Bone marrow (tissue), 2 donors: ENCODE measurements around the gene CABLES1.
"Not testable (repeated sequence)": the region's sequence is repeated elsewhere in the genome, so short reads cannot be mapped to it uniquely, and the experiment has no call there.

Source experiments
- DNase-seq, 2 donors: peaks; one replicate each; lab custom pipeline; 2025; lab: John Stamatoyannopoulos, UW

Gene CABLES1

GRCh38 chr18:23141104-23141999 lies 6.1 kb downstream of the CABLES1 start:
- no peak for DNase-seq

DNA sequence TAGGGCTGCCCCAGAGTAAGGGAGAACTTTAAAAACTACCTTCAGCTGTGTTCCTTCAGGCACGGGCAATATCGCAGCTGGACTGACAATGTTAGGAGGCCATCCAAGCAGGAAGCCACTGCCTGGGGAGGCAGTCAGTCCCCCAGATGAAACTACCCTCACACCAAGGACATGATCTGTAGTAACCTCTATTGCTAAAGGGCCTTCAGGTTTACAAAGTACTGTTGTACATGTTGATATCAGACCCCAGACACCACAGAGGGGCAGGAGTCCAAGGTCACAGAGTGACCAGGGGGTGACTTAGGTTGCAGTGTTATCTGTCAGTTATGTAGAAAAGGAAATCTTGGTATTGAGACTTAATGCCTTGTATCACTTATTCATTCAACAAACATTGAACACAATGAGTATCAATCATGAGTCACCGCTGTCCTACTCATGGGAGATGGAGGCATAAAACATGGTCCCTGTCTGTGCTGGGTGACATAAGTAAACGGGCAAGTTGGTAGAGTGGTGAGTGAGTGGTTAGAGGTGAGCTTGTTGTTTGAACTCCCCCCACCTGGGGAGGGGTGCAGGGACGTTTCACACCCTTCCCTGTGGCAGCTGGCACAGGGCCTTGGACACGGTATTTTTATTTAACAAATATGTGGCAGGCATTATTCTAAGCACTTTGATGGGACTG lies 7.1 kb downstream of the CABLES1 start:
- no peak for DNase-seq

DNA sequence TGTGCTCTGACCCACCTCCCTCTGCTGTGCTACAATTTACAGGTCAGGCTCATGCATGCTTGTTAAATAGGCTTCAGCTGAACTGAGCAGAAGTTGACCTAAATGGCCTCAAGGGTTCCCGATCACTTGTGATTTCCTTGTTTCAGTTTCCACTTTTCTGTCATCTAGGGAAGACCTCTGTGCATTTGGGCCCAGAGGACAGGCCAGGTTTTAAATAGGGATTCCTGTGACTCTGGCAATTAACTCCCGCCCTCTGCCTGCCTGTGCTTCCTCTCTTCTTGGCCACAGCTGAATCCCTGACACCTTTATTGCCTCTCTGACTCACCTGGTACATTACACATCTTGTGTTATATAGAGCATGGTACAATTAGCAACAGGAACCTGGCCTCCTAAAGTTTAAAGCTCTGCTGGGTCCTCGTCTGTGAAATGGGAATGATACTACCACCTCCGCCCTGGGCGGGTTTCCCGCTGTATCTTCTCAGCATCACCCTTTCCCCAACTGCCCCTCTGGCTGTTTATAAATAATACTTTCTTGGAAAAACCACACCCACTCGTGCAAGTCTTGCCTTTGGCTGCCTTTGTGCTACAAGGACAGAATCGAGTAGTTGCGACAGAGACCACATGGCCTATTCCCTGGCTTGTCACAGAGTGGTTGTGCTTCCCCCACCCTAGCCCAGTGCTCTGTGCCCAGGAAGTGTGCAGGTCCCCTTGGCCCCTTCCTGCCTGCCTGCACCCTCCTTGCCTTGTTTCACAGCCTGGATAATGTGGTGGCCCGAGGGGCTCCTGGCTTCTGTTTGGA lies 7.9 kb downstream of the CABLES1 start:
- DNase-seq, result peak in 1 of 2 donors; percentile 10

DNA sequence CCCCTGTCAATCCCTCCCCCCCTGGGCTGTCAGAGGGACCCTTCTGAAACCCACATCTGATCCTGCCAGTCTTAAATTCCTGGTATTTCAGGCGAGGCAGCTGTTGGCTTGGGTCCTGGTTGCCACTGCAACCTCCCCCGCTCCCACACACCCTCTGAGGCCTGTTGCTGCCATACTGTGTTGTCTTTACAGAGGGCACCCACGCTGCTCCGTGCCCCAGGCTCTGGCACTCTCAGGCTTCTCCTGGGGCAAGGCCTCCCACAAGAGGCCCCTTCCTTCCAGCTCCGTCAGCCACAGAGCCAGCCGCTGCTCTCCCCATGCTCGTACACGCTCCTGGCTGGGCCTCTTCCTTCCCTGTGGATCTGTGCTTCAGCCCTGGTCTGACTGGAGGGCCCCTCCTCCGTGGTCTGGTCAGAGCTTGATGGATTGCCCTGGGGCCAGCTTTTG lies 8.6 kb downstream of the CABLES1 start:
- DNase-seq, result peak in 1 of 2 donors; percentile 7

DNA sequence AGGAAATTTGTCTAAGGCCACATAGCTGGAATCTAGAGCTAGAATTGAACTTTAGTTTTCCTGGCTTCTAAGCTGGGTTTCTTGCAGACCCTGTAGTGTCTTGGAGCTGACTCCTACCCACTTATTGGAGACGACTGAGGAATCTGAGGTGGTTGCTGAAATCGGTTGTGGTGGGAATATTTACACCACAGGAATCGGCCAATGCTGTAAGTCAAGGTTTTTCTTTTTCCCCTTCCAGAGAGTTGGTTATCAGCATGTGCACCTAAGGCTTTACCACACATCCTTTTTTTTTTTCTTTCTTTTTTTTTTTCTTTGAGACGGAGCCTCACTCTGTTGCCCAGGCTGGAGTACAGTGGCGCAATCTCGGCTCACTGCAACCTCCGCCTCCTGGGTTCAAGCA lies 9.4 kb downstream of the CABLES1 start:
- DNase-seq, result no peak

- no peak for DNase-seq
Observed at GRCh38 chr18:23145621-23146020, 10.3 kb downstream of the CABLES1 start.

- no peak for DNase-seq
Observed at GRCh38 chr18:23146861-23147469, 11.7 kb downstream of the CABLES1 start.

- no peak for DNase-seq
Observed at GRCh38 chr18:23148382-23148781, 13.1 kb downstream of the CABLES1 start.

GRCh38 chr18:23149570-23149969 lies 14.3 kb downstream of the CABLES1 start:
- DNase-seq, result no peak

DNA sequence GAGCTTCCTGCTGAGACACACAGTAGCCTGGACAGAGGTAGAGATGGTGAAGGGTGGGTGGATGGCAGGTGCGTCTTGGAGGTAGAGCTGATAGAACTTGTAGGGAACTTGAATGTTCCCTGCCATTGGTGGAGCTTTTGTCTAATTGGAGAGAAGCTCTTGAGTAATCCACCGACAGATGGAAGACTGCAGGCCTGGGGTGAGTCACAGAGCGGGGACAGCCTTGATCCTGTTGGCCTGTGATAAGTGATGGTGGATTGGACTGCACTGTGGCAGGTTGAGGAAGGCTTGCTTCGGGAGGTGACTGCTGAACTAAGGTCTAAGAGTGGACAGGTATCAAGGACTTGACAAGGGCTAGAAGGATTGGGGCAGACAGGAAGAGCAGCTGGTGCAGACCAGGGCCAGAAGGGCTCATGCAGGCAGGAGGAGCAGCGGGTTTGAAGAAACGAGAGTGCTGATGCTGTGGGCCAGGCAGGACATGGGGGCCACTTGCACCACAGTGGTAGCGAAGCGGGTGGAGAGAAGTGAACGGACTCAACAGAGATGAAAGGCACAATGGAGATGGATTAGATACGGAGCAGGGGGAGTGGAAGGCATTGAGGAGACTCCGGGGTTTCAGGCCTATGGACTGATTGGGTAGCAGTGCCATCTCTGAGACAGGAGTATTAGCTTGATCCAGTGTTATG lies 16.3 kb downstream of the CABLES1 start:
- DNase-seq, result no peak

- no peak for DNase-seq
Observed at GRCh38 chr18:23154030-23154429, 18.7 kb downstream of the CABLES1 start.

GRCh38 chr18:23154823-23155500 lies 19.7 kb downstream of the CABLES1 start:
- DNase-seq, result no peak

DNA sequence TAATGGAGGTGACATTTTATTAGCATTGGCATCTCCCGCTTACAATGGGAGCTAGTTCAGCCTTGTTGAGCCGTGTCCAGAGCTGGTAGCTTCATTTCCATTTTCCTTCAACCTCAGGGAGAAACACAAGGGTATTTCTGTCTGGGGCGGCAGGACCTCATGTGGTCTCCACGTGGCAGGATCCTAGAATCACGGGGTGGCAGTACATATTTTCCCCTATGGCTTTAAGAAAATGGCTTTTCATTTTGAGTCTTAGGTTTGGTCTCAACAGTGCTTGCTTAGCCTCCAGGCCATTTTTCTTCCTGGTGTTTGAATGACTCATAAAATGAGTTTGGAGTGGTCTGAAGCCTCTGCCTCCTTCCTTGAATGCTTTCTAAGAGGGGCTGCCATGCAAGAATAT lies 20.3 kb downstream of the CABLES1 start:
- no peak for DNase-seq

- no peak for DNase-seq
Observed at GRCh38 chr18:23156134-23156533, 20.8 kb downstream of the CABLES1 start.

- no peak for DNase-seq
Observed at GRCh38 chr18:23158058-23158457, 22.8 kb downstream of the CABLES1 start.

- DNase-seq, result not testable (repeated sequence)
Observed at GRCh38 chr18:23158884-23159283, 23.6 kb downstream of the CABLES1 start.

GRCh38 chr18:23159344-23159743 lies 24.1 kb downstream of the CABLES1 start:
- DNase-seq, result no peak

DNA sequence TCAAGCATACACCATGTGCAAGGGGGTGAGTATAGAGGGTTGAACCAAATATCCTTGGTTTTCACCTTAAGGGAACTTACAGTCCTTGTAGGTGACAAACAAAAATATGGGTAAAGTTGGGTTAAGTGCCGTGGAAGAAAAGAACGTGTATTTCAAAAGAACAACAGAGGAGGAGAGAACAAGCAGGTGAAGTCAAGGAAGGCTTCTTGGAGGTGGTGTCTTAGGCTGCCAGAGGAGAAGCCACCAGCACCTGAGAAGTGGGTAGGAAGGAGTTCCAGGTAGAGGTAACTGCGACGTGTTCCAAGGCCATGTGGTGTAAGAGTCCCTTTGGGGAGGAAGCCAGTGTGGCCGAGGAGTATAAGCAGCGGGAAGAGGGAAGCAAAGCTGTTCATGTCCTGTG lies 27.2 kb downstream of the CABLES1 start:
- DNase-seq, result no peak

- no peak for DNase-seq
Observed at GRCh38 chr18:23163786-23164533, 28.7 kb downstream of the CABLES1 start.
